H9 (cell line): ENCODE results near the gene IWS1. TPM values are rescaled to one million over a fixed set of nuclear protein-coding genes. Genes with fewer than 3 reads are reported as not detected.

Experiments
- DNase-seq: peaks from one replicate; pipeline ENCODE4 v3.0.0-alpha.2; 2017
- H2AFZ ChIP-seq: one replicate; pipeline ENCODE4 v1.6.1; 2013; ENCODE audit warnings: mild to moderate bottlenecking, low read length, control low read depth, moderate library complexity
- H2AK5ac ChIP-seq: 2 replicates; pipeline ENCODE4 v1.6.1; 2013; ENCODE audit warnings: low read length, control low read depth, mixed read lengths; ENCODE audit not compliant: insufficient read length
- H2BK120ac ChIP-seq: one replicate; pipeline ENCODE4 v1.6.1; 2013; ENCODE audit warnings: low read depth, mild to moderate bottlenecking, low read length, control low read depth, inconsistent platforms; ENCODE audit not compliant: poor library complexity, severe bottlenecking
- H2BK12ac ChIP-seq: 2 replicates; pipeline ENCODE4 v1.6.1; 2013; ENCODE audit warnings: low read length, control low read depth, mixed read lengths, low read depth; ENCODE audit not compliant: insufficient read length
- H2BK15ac ChIP-seq: 2 replicates; pipeline ENCODE4 v1.6.1; 2013; ENCODE audit warnings: low read depth, low read length, control low read depth
- H2BK20ac ChIP-seq: one replicate; pipeline ENCODE4 v1.6.1; 2013; ENCODE audit warnings: low read depth, mild to moderate bottlenecking, low read length, control low read depth, inconsistent platforms; ENCODE audit not compliant: poor library complexity, severe bottlenecking
- H2BK5ac ChIP-seq: 2 replicates; pipeline ENCODE4 v1.6.1; 2013; ENCODE audit warnings: low read length, control low read depth, mixed read lengths; ENCODE audit not compliant: insufficient read length
- H3K14ac ChIP-seq: 2 replicates; pipeline ENCODE4 v1.6.1; 2013; ENCODE audit warnings: low read length, control low read depth; ENCODE audit not compliant: insufficient read depth
- H3K18ac ChIP-seq: 2 replicates; pipeline ENCODE4 v1.6.1; 2013; ENCODE audit warnings: low read depth, mild to moderate bottlenecking, mixed read lengths, low read length, control low read depth; ENCODE audit not compliant: insufficient read length
- H3K23ac ChIP-seq: 2 replicates; pipeline ENCODE4 v1.6.1; 2013; ENCODE audit warnings: low read length, control low read depth, mixed read lengths, low read depth; ENCODE audit not compliant: insufficient read length
- H3K23me2 ChIP-seq: 2 replicates; pipeline ENCODE4 v1.6.1; 2013; ENCODE audit warnings: low read depth, mild to moderate bottlenecking, mixed read lengths, low read length, control low read depth; ENCODE audit not compliant: insufficient read length, poor library complexity, severe bottlenecking
- H3K27ac ChIP-seq: 2 replicates; pipeline ENCODE4 v1.5.1; 2013; ENCODE audit warnings: low read length, control low read depth, mixed read lengths, low read depth; ENCODE audit not compliant: insufficient read length
- H3K27me3 ChIP-seq: 2 replicates; pipeline ENCODE4 v1.6.1; 2013; ENCODE audit warnings: low read length, control low read depth, inconsistent platforms; ENCODE audit not compliant: insufficient read depth
- H3K4ac ChIP-seq: 2 replicates; pipeline ENCODE4 v1.6.1; 2013; ENCODE audit warnings: low read depth, mild to moderate bottlenecking, control low read depth, inconsistent platforms, low read length, moderate library complexity
- H3K4me1 ChIP-seq: 2 replicates; pipeline ENCODE4 v1.6.1; 2013; ENCODE audit warnings: low read length, control low read depth, inconsistent platforms; ENCODE audit not compliant: insufficient read depth
- H3K4me2 ChIP-seq: 2 replicates; pipeline ENCODE4 v1.6.1; 2013; ENCODE audit warnings: low read length, control low read depth, mixed read lengths; ENCODE audit not compliant: insufficient read length, insufficient read depth
- H3K56ac ChIP-seq: 2 replicates; pipeline ENCODE4 v1.6.1; 2013; ENCODE audit warnings: low read depth, mild to moderate bottlenecking, mixed read lengths, low read length, control low read depth; ENCODE audit not compliant: insufficient read length
- H3K79me1 ChIP-seq: 2 replicates; pipeline ENCODE4 v1.6.1; 2013; ENCODE audit warnings: low read depth, mild to moderate bottlenecking, moderate library complexity, low read length, control low read depth, inconsistent platforms; ENCODE audit not compliant: insufficient read depth, poor library complexity, severe bottlenecking
- H3K79me2 ChIP-seq: 2 replicates; pipeline ENCODE4 v1.6.1; 2013; ENCODE audit warnings: low read length, control low read depth, inconsistent platforms; ENCODE audit not compliant: insufficient read depth
- H3K9ac ChIP-seq: 2 replicates; pipeline ENCODE4 v1.6.1; 2013; ENCODE audit warnings: low read length, control low read depth, mixed read lengths; ENCODE audit not compliant: insufficient read length; ENCODE audit errors: extremely low read depth
- H3K9me3 ChIP-seq: one replicate; pipeline ENCODE4 v1.6.1; 2013; ENCODE audit warnings: low read depth, low read length, inconsistent platforms; ENCODE audit not compliant: control insufficient read depth
- H3T11ph ChIP-seq: one replicate; pipeline ENCODE4 v1.6.1; 2013; ENCODE audit warnings: mild to moderate bottlenecking, low read length, control low read depth, inconsistent platforms
- H4K20me1 ChIP-seq: one replicate; pipeline ENCODE4 v1.6.1; 2013; ENCODE audit not compliant: control insufficient read depth, insufficient read length, insufficient read depth
- H4K5ac ChIP-seq: 2 replicates; pipeline ENCODE4 v1.6.1; 2013; ENCODE audit warnings: low read depth, mild to moderate bottlenecking, mixed read lengths, low read length, control low read depth; ENCODE audit not compliant: insufficient read length
- H4K8ac ChIP-seq: replicated peaks from 2 replicates; pipeline ENCODE4 v1.6.1; 2013; ENCODE audit warnings: low read length, control low read depth, mixed read lengths, low read depth; ENCODE audit not compliant: insufficient read length
- H4K91ac ChIP-seq: 2 replicates; pipeline ENCODE4 v1.6.1; 2013; ENCODE audit warnings: low read depth, mild to moderate bottlenecking, moderate library complexity, mixed read lengths, low read length, control low read depth; ENCODE audit not compliant: insufficient read length
- H3K27ac Mint-ChIP-seq, 3 experiments: 2 replicates in 2 of 3; 3 replicates in 1 of 3; pipeline ENCODE4 v1.8.0; 2020 to 2021; ENCODE audit warnings: mixed read lengths in 3 of 3, mild to moderate bottlenecking in 1 of 3, moderate library complexity in 1 of 3
- H3K27me3 Mint-ChIP-seq: 2 replicates; pipeline ENCODE4 v1.8.0; 2021; ENCODE audit warnings: low read depth, mild to moderate bottlenecking, moderate library complexity, mixed read lengths
- H3K36me3 Mint-ChIP-seq, 3 experiments: 2 replicates in 2 of 3; 3 replicates in 1 of 3; pipeline ENCODE4 v1.8.0; 2020 to 2021; ENCODE audit warnings: low read depth in 3 of 3, mixed read lengths in 3 of 3; ENCODE audit not compliant: insufficient read depth in 1 of 3
- H3K4me1 Mint-ChIP-seq, 2 experiments: 2 replicates each; pipeline ENCODE4 v1.8.0; 2020; ENCODE audit warnings: mixed read lengths in 2 of 2
- H3K4me3 Mint-ChIP-seq, 2 experiments: 2 replicates in 1 of 2; 3 replicates in 1 of 2; pipeline ENCODE4 v1.8.0; 2020 to 2021; ENCODE audit warnings: mild to moderate bottlenecking in 2 of 2, mixed read lengths in 2 of 2, moderate library complexity in 1 of 2
- H3K9me3 Mint-ChIP-seq, 2 experiments: 2 replicates in 1 of 2; 3 replicates in 1 of 2; pipeline ENCODE4 v1.8.0; 2020; ENCODE audit warnings: mild to moderate bottlenecking in 2 of 2, mixed read lengths in 2 of 2, moderate library complexity in 1 of 2
- CTCF ChIP-seq: fragments of 200-600 bp; sonication (generic); conservative IDR thresholded peaks from 3 replicates; pipeline ENCODE4 v1.8.0; 2021; ENCODE audit warnings: antibody characterized with exemption, mild to moderate bottlenecking
- WGBS: extraction: QIAGEN DNeasy Blood & Tissue Kit; methylation state at CpG from one replicate; pipeline ENCODE4 v1.1.7; 2013; ENCODE audit warnings: missing lambda C conversion rate, low lambda C conversion rate, mixed read lengths; ENCODE audit not compliant: insufficient read length; ENCODE audit errors: extremely low coverage; 5-methylcytosine and 5-hydroxymethylcytosine counted together
- total RNA-seq: library from RNA; stranded (reverse); gene quantifications from 2 replicates; pipeline ENCODE4 v1.2.1, GENCODE V29; 2021

Gene IWS1
- total RNA-seq, 1 experiment from 2014 or later: 66.2 TPM

GRCh38 chr2:127465258-127465657 lies 61.0 kb downstream of the IWS1 start:
- no peak overlapping the region for H3K56ac ChIP-seq
- H3K9me3 ChIP-seq: no peaks in the 10 kb centered on the region
- no peaks in the 10 kb centered on the region for H3K23me2 ChIP-seq
- H3T11ph ChIP-seq: no peak overlapping the region
- no peak overlapping the region for H3K9ac ChIP-seq
- Mint-ChIP-seq H3K27ac (no peak overlapping the region), H3K4me1 (peaks cover 24 to 25% of the 10 kb centered on the region in 2 experiments), H3K4me3 (no peak overlapping the region), H3K36me3 (peaks cover 2 to 6% (median 4%) of the 10 kb centered on the region in 3 experiments; a peak in 5 of 7 replicates), H3K27me3 (no peaks in the 10 kb centered on the region; the same call in 1 of the 2 replicates), H3K9me3 (no peaks in the 10 kb centered on the region)
- H3K79me2 ChIP-seq: no peaks in the 10 kb centered on the region
- H3K14ac ChIP-seq: no peak overlapping the region
- H2BK15ac ChIP-seq: no peak overlapping the region
- no peak overlapping the region for H3K4me2 ChIP-seq
- H2AFZ ChIP-seq: no peak overlapping the region
- H3K27ac ChIP-seq: no peak overlapping the region
- no peak overlapping the region for H3K4ac ChIP-seq
- no peak overlapping the region for H3K23ac ChIP-seq
- no peaks in the 10 kb centered on the region for H3K27me3 ChIP-seq
- DNase-seq: no peak
- no peaks in the 10 kb centered on the region for H4K20me1 ChIP-seq
- no peak overlapping the region for H2AK5ac ChIP-seq
- H3K79me1 ChIP-seq: no peaks in the 10 kb centered on the region
- H3K18ac ChIP-seq: no peak overlapping the region
- no peak overlapping the region for H2BK20ac ChIP-seq
- H2BK120ac ChIP-seq: no peak overlapping the region
- no peak overlapping the region for H4K5ac ChIP-seq
- TF ChIP-seq CTCF: no peak
- H4K8ac ChIP-seq: no peak overlapping the region
- no peak overlapping the region for H4K91ac ChIP-seq
- H2BK12ac ChIP-seq: no peak overlapping the region
- no peak overlapping the region for H2BK5ac ChIP-seq
- no CpG with 5 or more reads among the region's 4 CpGs for WGBS
- no peaks in the 10 kb centered on the region; the same call in 1 of the 2 replicates for H3K4me1 ChIP-seq
